ENCODE data around the gene PXDN.
A peak's percentile ranks its signal among the peaks of the same experiment; 100 is the strongest.

Gene PXDN

DNA sequence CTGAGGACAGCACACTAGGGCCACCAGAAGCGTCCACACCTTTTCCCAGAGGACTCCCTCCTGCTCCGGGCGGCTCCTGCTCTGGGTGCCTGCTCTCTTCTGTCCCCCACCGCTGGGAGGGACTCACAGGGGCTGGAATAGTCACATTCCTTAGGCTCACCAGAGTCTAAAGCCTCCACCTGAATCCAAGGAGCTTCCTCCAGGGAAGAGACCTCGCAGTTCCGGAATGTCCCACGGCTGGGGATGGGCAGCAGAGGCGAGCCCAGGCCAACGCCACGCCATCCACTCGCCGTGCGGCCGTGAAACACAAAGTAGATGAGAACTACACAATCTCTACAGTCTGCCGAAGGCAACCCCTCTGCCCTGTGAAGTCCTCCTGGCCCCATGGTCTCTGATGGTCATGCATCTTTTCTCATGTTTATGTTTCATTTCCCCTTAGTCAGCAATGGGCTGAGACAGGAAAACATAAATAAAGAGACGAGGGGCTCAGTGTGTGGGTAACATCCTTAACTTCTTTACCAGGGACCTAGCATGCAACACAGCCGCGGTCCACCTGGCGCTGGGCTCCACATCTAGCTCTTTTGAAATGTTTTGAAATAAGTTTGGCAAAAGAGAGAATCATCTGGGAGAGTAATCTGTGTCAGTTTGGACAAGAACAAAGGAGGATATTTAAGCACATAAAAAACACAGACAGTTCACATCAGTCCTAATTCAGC lies 98.4 kb downstream of the PXDN start:
- DNase-seq, result no peak

DNA sequence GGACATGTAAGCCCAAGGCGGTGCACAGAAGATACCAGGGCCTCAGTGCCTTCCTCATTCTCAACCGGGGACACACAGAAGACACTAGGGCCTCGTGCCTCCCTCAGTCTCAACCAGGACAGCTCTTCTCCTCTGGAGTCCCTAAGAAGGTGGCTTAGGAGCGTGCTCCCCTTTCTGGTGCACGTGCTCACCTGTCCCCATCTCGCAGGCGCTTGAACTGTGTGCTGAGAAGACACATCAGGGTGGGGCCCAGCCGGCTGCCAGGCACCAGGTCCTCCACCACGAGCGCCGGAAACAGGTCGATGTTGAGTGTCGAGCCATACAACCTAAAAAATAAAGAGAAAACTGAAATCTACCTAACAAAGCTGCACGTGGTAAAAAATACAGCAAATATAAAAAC lies 99.9 kb downstream of the PXDN start:
- DNase-seq, result no peak

DNA sequence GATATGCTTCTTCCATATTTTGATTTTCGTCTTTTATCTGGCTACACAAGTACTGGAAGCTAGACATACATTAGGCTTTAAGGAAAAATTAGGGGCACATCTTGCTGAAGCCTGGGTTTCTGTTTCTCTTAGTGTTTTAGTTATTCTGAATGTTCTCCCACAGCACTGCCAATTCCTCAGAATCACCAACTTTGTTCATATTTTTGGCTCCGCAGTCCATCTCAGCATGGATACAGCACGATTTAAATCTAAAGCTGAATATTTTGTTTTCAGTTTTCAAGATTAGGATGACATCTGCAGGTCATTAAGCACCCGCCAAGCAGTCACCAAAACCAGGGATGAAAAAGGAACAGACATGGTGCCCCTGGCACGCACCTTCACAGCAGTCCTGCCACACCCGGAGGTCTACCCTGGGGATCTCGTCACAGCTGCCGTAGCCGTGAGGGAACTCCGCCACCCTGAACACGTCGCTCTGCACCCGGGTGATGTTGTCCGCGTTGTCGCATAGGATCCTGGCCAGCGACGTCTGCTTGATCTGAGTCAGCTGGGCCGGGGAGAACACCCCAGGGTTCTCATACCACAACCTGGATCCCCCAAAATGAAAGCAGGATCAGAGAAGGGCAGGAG lies 101.2 kb downstream of the PXDN start:
- no peak for DNase-seq

DNA sequence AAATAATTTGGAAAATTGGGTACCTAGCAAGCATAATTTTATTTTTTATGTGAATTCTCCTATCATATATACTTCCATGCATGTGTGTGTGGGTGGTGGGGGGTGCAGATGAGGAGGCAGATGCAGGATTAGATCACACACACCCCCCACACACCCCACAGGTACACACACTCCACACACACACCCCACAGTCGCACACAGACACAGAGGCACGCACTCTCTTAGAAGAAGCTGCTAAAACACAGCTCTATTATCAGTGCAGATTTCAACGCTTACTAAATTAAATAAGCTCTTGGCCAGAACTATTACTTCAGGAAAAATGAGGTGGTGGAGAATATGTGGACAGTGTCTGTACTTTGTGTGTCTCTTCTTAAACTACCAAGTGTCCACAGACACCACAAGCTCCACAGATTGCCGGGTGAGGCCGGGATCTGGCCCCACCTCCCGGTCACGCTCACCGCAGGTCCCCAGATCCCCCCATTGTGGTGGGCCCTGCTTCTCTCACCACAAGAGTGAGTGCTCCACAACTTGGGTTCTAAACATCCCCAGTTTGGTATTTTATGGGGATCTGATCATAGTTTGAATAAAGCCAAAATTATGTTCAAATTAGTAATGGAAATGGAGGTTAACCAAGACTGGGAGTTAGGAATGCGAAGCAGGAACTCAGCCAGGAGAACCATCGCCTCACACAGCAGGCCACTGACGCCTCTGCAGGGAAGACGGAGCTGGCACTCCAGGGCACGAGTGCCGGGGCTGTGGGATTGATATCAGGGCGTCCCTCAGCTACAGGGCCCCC lies 102.1 kb downstream of the PXDN start:
- DNase-seq, result no peak

DNA sequence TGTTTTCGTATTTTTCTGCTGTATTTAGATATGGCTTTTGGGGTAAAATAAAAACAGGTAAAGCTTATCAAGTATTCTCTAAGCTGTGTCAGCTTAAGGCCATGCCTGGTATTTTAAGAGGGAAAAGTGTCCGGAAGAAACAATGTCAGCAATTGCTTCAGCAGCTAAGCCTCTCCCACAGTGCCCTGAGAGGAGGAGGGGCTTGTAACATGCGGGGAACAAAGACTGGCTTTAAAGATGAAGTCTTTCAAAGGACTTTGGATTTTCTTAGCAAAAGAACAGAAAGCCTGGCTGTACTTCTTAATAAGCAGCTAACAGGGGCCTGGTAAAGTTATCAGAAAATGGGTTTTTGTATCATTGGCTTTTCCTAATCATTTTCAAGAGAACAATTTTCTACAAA lies 102.8 kb downstream of the PXDN start:
- no peak for DNase-seq

DNA sequence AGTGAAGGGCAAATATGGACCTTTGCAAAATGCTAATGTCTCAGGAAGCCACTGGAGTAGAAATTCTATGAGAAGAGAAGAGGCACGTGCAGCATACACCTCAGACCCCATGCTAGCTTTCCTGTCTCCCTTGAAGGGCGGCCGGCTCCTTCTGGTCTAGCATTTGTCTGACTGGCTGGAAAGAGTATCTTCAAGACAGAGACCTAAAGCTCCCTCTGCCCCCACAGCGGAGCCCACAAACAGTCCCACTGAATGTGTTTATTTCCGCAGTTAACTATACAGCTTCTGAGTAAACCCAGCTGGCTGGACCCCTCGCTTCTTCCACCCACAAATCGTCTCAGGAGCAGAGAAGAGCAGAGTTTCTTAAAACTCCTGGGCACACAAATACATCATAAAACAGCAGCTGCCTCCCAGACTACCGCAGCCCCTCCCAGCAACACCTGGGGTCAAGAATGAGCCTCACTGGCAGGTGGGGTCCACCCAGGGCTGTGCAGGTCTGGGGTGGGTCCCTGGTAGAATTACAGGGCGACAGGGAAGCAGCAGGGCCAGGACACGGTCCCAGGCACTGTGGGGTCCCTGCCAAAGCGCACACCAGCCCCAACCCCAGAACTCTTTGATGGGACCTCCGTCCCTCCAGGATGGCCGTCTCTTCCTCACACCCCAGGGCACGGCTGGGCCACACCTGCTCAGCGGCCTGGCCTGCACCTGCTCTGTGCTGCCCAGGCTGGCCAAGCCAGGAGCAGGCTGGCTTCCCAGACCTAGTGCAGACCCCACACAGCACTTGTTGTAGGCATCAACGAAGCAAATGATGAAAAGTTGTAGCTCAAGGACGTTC lies 103.8 kb downstream of the PXDN start:
- no peak for DNase-seq

DNA sequence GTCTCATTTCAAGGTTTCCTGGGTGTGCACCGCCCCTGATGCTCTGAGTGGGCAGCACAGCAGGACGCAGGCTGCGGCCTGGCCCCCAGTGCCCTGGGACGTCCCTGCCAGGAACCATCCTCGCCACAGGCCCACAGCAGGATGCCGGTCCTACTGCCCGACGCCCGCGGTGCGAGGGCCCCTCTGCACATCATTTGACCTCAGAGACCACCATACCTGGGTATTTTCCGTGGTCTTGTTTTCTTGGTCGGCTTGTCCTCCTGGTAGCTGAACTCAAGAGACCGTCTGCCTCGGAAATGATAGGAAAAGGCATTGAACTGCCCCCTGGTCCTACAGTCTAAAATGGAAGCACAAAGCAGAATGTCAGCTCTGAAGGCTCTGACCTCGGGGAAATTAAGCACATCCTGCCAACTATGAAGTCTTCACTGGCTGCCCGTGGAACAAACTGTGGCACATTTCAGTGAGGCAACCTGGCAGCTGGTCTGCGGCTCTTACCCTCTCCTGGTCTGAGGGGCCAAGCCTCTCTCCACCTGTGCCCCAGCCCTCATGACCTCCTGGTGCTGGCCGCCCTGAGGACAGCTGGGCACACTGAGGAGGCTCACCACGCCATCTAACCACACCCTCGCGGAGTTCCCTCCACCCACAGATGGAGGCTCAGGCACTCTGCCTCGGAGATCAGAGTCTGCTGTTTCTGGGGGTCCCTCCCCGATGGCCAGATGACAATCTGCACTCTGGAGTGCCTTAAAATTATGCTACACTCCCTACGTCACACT lies 105.0 kb downstream of the PXDN start:
- DNase-seq, result no peak

DNA sequence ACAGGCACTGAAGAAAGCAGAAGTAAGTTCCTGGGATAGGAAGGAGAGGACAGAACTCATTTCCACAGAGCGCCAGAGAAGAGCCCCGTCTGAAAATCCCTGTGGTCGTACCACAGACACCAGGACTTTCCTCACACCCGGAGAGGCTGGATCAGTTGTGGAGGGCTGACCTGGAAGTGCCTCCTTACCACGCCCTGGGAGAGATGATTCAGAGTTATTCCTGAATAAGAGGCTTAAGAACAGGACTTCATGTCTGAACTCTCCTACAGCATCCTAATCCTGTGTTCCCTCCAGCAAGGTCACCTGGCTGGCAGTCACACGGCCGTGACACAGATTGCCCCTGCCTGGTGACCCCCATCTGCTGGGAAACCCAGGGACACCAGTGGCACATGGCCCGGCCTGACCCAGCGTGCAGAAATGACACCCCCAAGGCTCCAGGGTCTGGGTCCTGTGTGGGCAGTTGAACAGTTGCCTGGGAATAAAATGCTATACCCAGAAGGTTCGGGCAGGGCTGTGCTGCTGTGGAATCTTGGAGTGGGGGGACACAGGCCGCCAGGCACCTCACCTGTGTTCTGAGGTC lies 105.9 kb downstream of the PXDN start:
- no peak for DNase-seq

DNA sequence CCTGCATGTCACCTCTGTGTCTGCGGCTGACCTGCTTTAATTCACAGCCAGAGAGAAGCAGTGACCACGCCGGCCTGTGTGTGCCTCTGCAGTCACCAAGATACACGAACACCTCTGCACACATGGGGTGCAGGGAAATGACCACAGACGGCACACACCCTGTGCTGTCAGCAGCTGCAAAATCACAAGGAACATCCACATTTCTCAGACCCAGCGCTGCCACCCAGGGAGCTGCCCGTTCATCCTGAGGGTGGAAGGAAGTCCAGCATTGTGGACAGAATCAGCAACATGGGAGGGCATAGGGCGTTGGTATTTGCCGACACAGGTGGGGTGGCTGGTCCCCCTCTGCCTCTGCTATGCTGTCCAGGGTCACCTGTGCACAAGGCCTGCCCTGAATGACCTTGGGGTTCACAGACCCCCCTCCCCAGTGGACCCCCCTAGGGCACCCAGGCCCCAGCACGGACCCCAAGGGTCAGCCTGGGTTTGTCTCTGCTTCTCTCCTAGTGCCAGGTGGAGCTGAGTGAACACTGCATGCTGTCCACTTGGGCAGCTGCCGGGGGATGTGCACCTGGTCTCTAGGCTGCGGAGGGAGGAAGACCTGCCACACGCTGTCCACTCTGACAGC lies 107.4 kb downstream of the PXDN start:
- DNase-seq, result no peak

DNA sequence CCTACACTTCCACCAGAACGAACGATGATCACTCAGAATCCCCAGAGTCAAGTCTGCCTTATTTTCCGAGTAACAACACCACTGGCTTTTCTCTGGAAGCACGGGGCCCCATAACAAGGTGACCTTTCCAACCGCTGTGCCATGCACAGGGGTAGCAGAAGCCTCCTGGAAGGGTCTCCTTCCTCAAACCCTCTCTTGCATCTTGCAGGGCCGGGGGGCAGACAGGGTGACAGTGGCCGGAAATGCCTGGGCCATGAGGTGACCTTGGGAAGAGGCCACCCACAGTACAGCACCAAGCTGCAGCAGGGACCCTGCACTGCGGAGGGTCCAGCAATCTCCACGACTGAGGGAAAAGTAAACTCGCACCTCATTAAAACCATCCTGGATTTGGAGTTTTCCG lies 108.5 kb downstream of the PXDN start:
- no peak for DNase-seq

DNA sequence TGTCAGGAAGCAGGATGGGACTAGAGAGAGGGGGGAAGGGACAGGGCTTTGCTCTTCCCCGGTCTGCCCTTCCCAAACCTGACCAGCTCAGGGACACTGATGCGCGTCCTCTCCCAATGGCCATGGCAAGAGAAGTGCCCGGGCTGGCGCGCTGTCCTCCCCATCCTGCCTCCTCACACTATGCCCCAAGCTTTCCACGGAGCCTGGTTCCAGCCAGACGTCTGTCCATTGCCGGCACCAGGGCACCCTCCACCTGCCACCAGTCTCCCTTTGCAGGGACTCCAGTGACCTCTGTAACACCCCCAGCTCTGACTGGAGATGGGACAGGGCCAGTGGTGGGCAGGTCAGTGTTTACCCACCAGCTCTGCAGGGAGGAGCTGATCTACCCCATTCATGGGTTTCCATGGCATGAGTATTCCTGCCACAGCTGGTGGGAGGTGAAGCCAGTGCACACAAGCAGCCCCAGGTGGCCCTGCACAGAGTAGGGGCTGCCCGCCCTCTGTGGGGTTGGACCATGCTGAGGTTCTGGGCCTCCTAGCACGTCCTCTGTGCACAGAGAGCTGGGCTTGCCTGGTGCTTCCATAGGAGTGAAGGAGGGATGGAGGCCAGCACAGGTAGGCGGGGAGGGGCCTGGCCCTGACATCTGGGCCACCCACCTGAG lies 109.5 kb downstream of the PXDN start:
- no peak for DNase-seq

DNA sequence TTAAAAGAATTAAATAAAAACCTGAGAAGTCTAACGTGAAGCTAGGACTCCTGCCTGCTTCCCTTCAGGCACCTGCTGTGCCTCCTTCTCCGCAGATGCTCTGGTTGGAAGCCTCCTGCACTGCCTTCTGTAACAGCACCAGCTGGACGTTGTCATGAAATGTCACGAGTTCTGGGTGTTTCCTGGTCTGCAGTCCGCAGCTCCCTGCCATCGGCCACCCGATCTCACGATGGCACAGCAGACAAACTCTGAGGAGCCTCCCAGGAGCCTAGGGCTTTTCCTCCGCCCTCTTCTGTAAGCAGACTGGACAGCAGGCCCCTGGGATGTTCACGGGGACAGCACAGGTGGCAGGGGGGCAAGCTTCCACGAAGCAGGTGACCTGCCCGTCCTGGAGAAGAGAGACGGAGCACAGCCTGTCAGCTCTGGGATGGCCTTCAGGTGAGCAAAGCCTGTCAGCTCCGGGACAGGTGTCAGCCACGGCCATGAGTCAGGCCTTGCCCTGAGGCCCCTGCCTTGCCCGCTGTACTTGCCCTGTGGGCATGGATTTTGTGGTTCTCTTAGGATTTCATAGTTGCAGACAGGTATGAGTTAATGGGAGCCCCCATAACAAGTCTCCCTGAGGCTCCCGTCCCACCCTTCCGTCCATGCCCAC lies 110.3 kb downstream of the PXDN start:
- no peak for DNase-seq

DNA sequence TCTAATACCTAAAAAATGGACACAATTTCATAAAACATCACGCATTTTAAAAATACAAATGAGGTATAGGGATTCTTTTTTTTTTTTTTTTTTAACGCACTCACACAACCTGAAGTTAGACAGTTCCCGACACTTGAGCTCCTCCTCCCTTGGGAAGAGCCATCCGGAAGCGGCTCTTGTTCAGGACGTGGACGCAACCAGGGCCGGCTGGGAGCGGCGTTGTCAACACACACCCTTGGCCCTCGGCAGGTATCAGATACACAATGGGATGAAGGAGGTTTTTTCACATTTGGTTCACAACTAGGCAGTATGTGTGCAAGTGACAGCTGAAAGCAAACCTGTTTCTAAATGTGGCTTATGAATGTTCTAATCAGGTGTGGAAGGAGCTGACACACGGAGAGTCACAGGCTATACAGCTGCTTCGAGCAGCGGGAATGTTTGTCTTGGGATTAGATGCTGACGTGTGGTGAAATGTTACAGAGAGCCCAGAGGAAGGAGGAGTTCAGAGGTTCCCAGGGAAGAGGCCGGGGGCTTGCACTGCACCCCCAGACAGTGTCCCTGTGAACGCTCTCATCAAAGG lies 111.1 kb downstream of the PXDN start:
- peak; percentile 4 for DNase-seq

DNA sequence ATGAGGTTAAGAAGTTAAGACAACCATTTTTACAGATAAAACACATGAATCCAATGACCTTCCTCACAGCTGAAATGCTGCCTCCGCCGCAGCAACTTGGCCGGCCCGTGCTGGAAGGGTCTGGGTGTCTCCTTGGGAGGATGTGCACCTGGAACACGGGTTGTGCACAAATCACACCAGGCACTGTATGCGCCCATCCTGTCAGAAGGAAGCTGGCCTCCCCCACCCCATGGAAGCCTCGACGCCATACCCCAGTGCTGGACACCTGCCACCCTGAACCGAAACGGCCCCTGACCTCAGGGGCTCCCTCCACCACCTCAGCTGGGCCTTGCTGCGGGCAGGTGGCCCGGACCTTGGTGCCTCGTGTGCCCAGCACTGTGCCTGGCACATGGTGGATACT lies 111.8 kb downstream of the PXDN start:
- no peak for DNase-seq

DNA sequence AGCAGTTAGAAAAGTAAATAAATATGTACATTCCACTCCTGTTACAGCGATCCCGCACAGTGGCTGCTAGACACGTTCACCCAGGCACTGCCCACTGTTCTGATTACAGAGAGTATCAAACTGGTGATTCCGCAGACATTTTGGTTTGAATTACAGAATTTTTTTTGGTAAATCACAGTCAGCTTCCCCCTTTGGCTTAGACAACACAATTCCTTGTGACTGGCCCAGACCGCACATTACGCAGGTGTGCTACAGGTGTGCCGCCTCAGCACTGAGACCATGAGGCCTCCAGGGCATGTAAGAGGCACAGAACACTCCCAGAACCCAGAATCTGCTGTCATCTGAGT lies 112.3 kb downstream of the PXDN start:
- DNase-seq, result no peak

DNA sequence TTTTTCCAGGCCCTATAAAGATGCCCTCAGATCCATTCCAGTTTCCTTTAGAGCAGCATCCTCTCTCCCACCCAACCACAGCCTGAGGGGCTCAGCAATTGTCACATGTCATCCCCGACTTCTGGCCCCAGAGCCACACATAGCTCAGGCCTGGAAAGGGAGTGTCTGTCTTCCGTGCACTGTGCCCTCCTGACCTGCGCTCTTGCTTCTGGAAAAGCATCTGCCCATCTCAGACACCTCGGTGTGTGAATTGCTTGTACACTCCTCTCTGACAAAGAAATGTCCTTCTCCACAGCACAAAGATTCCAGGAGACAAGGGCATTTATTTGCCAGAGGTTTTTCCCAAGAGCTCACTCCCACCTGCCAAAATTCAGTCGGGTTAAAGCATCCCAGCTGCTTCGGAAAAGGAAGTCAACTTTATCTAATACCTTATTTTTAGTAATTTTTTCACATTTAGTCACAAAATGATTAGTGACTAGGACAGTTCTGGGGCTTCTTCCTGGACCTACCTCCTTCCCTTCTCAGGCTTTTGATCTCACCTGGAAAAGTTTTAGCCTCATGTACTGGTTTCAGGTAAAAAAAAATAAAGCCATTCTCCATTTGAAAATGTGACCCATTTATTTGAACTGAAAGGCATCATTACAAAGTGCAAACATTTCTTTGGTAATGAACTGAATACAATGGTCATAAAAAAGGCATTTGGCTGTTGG lies 112.9 kb downstream of the PXDN start:
- peak; percentile 27 for DNase-seq

DNA sequence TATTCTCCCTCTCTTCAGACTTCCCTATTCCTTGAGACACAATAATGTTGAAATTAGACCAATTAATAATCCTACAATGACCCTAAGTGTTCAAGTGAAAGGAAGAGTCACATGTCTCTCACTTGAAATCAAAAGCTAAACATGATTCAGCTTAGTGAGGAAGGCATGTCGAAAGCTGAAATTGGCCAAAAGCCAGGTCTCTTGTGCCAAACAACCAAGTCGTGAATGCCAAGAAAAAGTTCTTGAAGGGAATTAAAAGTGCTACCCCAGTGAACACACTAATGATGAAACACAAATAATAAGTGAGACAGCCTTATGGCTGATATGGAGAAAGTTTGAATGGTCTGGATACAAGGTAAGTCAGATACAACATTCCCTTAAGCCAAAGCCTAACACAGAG lies 115.4 kb downstream of the PXDN start:
- DNase-seq, result peak; percentile 16

DNA sequence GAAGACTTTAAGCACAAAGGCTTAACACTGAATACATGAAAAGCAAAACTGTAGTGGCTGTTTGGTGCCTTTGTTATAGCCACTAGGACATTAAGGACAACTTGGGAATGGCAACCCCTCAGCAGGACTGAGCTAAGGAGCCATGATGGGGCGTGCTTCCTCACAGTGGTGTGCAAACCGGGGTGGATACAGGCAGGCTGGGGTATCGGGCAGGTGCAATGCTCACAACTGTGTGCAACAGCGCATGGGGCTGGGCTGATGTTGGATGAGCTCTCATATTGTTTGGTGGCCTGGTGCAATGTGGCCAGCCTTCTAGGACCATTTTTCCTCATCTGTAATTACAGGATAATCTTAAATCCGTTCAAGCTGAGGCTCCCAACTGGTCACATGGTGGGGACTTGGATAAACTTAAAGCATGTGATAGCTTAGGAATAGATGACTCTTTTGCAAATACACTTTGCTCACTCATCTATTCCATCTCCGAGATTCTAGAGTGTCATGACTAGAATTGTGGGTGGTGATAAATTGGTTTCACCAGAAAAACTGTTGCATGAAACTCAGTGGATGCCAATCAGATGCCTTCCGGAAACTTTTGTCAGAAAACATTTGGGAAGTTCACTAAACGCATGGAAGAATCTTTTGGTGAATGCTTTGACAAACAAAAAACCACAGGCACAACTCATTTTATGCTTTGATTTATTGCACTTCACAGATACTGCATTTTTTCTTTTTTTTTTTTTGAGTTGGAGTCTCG lies 116.5 kb downstream of the PXDN start:
- no peak for DNase-seq

DNA sequence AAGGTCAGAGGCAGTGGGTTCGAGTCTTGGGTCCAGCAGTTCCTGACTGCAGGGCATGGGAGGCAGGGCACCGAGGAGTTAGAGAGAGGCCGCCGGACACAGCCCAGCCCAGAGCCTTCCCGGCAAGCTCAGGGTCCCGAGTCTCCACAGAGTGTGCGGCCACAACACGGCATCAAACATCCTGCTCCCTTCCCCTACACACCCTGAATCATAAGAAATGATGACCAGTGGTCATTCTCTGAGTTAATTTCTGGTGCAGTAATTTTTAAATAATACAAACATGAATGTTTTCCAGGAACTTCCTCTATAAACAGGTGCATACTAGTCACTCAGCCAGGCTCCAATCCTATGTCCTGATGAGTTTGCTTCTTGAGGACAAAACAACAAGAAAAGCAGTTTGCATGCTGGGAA lies 118.0 kb downstream of the PXDN start:
- DNase-seq, result no peak

Measured in NCI-H345 (cell line).